Neuronal stem cell (in vitro differentiated cells): ENCODE results near the gene THRA.

Experiments
- DNase-seq: peaks from one replicate; pipeline ENCODE4 v3.0.0-alpha.2; 2013; ENCODE audit warnings: low spot score
- H2AFZ ChIP-seq: one replicate; pipeline ENCODE4 v1.6.1; 2013; ENCODE audit warnings: mild to moderate bottlenecking, low read length, inconsistent platforms
- H2AK5ac ChIP-seq: 2 replicates; pipeline ENCODE4 v1.6.1; 2013; ENCODE audit warnings: low read depth, mild to moderate bottlenecking, inconsistent platforms, low read length, moderate library complexity, mixed read lengths
- H2BK120ac ChIP-seq: 2 replicates; pipeline ENCODE4 v1.6.1; 2013; ENCODE audit warnings: low read depth, mild to moderate bottlenecking, inconsistent platforms, low read length, moderate library complexity, mixed read lengths
- H2BK12ac ChIP-seq: one replicate; pipeline ENCODE4 v1.6.1; 2013; ENCODE audit warnings: low read length, inconsistent platforms
- H2BK15ac ChIP-seq: 2 replicates; pipeline ENCODE4 v1.6.1; 2013; ENCODE audit warnings: mild to moderate bottlenecking, low read length, inconsistent platforms, mixed read lengths
- H2BK5ac ChIP-seq: one replicate; pipeline ENCODE4 v1.6.1; 2013; ENCODE audit warnings: inconsistent platforms, mild to moderate bottlenecking, low read length, moderate library complexity
- H3K14ac ChIP-seq: one replicate; pipeline ENCODE4 v1.6.1; 2013; ENCODE audit warnings: low read length, inconsistent platforms
- H3K18ac ChIP-seq: 2 replicates; pipeline ENCODE4 v1.6.1; 2013; ENCODE audit warnings: low read length, inconsistent platforms
- H3K23ac ChIP-seq: 2 replicates; pipeline ENCODE4 v1.6.1; 2013; ENCODE audit warnings: low read depth, mild to moderate bottlenecking, mixed read lengths, low read length, inconsistent platforms; ENCODE audit not compliant: poor library complexity
- H3K27ac ChIP-seq: replicated peaks from 3 replicates; pipeline ENCODE4 v1.5.1; 2013; ENCODE audit warnings: low read length, inconsistent platforms
- H3K27me3 ChIP-seq, 3 experiments: 2 replicates each; pipeline ENCODE4 v1.6.1; 2013; ENCODE audit warnings: low read length in 3 of 3, mild to moderate bottlenecking in 2 of 3, inconsistent platforms in 1 of 3, low read depth in 1 of 3, mixed read lengths in 1 of 3, moderate library complexity in 1 of 3; ENCODE audit not compliant: control insufficient read depth in 3 of 3, insufficient read depth in 3 of 3
- H3K36me3 ChIP-seq, 2 donors: replicated peaks in 1 of 2; 2 replicates each; pipeline ENCODE4 v1.6.1; 2013; ENCODE audit warnings: low read length in 2 of 2; ENCODE audit not compliant: control insufficient read depth in 2 of 2, insufficient read depth in 2 of 2
- H3K4ac ChIP-seq: 2 replicates; pipeline ENCODE4 v1.6.1; 2013; ENCODE audit warnings: inconsistent platforms, mild to moderate bottlenecking, low read length, moderate library complexity
- H3K4me1 ChIP-seq, 2 donors: 1 replicate in 1 of 2; 2 replicates in 1 of 2; pipeline ENCODE4 v1.6.1; 2013; ENCODE audit warnings: low read length in 2 of 2, low read depth in 1 of 2; ENCODE audit not compliant: control insufficient read depth in 2 of 2, insufficient read depth in 1 of 2
- H3K4me2 ChIP-seq: one replicate; pipeline ENCODE4 v1.6.1; 2013; ENCODE audit warnings: mild to moderate bottlenecking, low read length, inconsistent platforms; ENCODE audit not compliant: insufficient read depth, poor library complexity, severe bottlenecking
- H3K4me3 ChIP-seq, 2 donors: 2 replicates each; pipeline ENCODE4 v1.5.1; 2013; ENCODE audit warnings: low read length in 2 of 2, mild to moderate bottlenecking in 2 of 2, inconsistent platforms in 1 of 2, moderate library complexity in 1 of 2
- H3K79me1 ChIP-seq: one replicate; pipeline ENCODE4 v1.6.1; 2013; ENCODE audit warnings: low read depth, mild to moderate bottlenecking, inconsistent platforms, low read length, moderate library complexity
- H3K9ac ChIP-seq: one replicate; pipeline ENCODE4 v1.6.1; 2013; ENCODE audit warnings: mild to moderate bottlenecking, low read depth, low read length, inconsistent platforms; ENCODE audit not compliant: poor library complexity
- H3K9me3 ChIP-seq, 2 donors: replicated peaks in 1 of 2; 2 replicates each; pipeline versions ENCODE3 to v1.6.1; 2013; ENCODE audit warnings: low read length in 2 of 2, mild to moderate bottlenecking in 2 of 2, inconsistent platforms in 1 of 2, low read depth in 1 of 2, mixed read lengths in 1 of 2, moderate library complexity in 1 of 2; ENCODE audit not compliant: control insufficient read depth in 2 of 2, insufficient read depth in 1 of 2
- H4K8ac ChIP-seq: one replicate; pipeline ENCODE4 v1.6.1; 2013; ENCODE audit warnings: low read depth, mild to moderate bottlenecking, inconsistent platforms, low read length, moderate library complexity
- H4K91ac ChIP-seq: one replicate; pipeline ENCODE4 v1.6.1; 2013; ENCODE audit warnings: low read length, low read depth, mild to moderate bottlenecking, inconsistent platforms; ENCODE audit not compliant: poor library complexity
- WGBS, 2 donors: extraction: QIAGEN DNeasy Blood & Tissue Kit; methylation state at CpG; one replicate each; pipeline ENCODE4 v1.1.7; 2013; ENCODE audit warnings: missing lambda C conversion rate in 2 of 2, mixed read lengths in 1 of 2; ENCODE audit not compliant: insufficient read length in 2 of 2, insufficient replicate concordance in 1 of 2; ENCODE audit errors: extremely low coverage in 2 of 2; 5-methylcytosine and 5-hydroxymethylcytosine counted together

THRA gene

DNA sequence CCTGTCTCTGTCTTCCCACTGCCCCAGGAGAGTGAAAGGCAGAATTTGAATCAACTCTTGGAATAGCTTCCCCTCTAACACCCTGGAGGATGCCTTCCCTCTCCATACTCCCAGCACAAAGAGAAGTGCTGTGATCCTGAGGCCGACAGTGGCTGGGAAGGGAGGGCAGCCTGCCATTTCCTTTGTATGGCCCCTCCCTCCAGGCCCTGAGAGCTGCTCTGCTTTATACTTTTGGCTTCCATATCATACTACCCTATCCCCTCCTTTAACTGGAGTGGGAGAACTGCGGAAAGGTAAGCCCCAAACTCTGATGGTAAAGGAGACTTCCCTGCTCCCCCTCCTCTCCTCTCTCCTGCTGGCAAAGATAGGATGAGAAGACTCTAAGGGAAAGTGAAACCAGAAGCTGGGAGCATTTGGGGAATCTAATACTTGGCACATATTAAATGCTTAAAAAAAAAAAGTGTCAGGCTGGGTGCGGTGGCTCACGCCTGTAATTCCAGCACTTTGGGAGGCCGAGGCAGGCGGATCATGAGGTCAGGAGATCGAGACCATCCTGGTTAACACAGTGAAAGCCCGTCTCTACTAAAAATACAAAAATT, 4.5 kb upstream of the THRA start:
- Histone ChIP-seq H2BK120ac (no peak overlapping the region), H3K9ac (no peak overlapping the region), H3K27ac (no peak overlapping the region), H3K4me2 (no peak overlapping the region), H2AK5ac (no peak overlapping the region), H4K91ac (no peak overlapping the region), H2BK12ac (no peak overlapping the region), H4K8ac (no peak overlapping the region), H3K14ac (no peak overlapping the region), H3K18ac (no peak overlapping the region), H2BK15ac (no peak overlapping the region), H3K79me1 (no peaks in the 10 kb centered on the region), H2BK5ac (no peak overlapping the region), H3K4me1 (peaks cover 14 to 16% of the 10 kb centered on the region in 2 donors), H3K27me3 (peaks cover 0 to 7% (median 0%) of the 10 kb centered on the region in 3 experiments), H3K4ac (no peak overlapping the region), H3K4me3 (no peak overlapping the region), H3K36me3 (peaks cover 0 to under 1% of the 10 kb centered on the region in 2 donors), H3K23ac (no peak overlapping the region), H2AFZ (peak overlapping the region; percentile 89), H3K9me3 (no peaks in the 10 kb centered on the region)
- DNase-seq: no peak
- no CpG with 5 or more reads among the region's 8 CpGs for WGBS, 2 donors

DNA sequence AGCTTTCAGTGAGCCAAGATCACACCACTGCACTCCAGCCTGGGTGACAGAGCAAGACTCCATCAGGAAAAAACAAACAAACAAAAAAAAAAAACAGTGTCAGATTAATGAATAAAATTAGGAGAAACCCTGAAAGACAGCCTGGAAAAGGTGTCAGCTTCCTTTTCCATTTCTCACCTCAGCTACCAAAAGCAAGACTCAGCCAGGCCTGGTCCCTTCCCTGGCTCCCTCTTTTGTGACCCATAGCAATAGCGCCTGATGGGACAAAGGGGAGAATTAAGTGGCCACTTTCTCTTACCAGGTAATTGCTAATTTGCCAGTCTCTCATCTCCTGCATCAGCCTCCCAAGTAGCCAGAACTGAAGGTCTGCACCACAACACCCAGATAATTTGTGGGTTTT, 3.9 kb upstream of the THRA start:
- H3K36me3 ChIP-seq: no peaks in the 10 kb centered on the region
- no peak overlapping the region for H2BK5ac ChIP-seq
- H4K8ac ChIP-seq: no peak overlapping the region
- no peak for DNase-seq
- peaks cover 0 to 7% (median 0%) of the 10 kb centered on the region in 3 experiments for H3K27me3 ChIP-seq
- H3K4me3 ChIP-seq: no peak overlapping the region
- peaks cover 11 to 15% of the 10 kb centered on the region in 2 donors for H3K4me1 ChIP-seq
- no peak overlapping the region for H2AK5ac ChIP-seq
- H3K79me1 ChIP-seq: no peaks in the 10 kb centered on the region
- no peak overlapping the region for H3K9ac ChIP-seq
- H3K27ac ChIP-seq: no peak overlapping the region
- no peak overlapping the region for H2BK120ac ChIP-seq
- H2AFZ ChIP-seq: no peak overlapping the region
- WGBS, 2 donors: no CpG with 5 or more reads among the region's 1 CpG
- H2BK15ac ChIP-seq: no peak overlapping the region
- no peaks in the 10 kb centered on the region for H3K9me3 ChIP-seq
- no peak overlapping the region for H3K4ac ChIP-seq
- no peak overlapping the region for H4K91ac ChIP-seq
- no peak overlapping the region for H3K4me2 ChIP-seq
- H3K18ac ChIP-seq: no peak overlapping the region
- no peak overlapping the region for H3K23ac ChIP-seq
- H2BK12ac ChIP-seq: no peak overlapping the region
- no peak overlapping the region for H3K14ac ChIP-seq

GRCh38 chr17:40059729-40060475, 2.9 kb upstream of the THRA start:
- Histone ChIP-seq H4K91ac (no peak overlapping the region), H2AFZ (peak overlapping the region; percentile 27), H2BK5ac (no peak overlapping the region), H3K4me2 (no peak overlapping the region), H3K4me1 (peaks cover 21% of the 10 kb centered on the region in 2 donors), H3K18ac (no peak overlapping the region), H3K27ac (no peak overlapping the region), H2BK15ac (peak overlapping the region; percentile 6), H3K23ac (no peak overlapping the region), H3K9ac (no peak overlapping the region), H3K27me3 (peaks cover 0 to 7% (median 0%) of the 10 kb centered on the region in 3 experiments), H3K14ac (no peak overlapping the region), H3K36me3 (no peaks in the 10 kb centered on the region), H2BK12ac (no peak overlapping the region), H3K4me3 (no peak overlapping the region), H2BK120ac (no peak overlapping the region), H3K79me1 (no peaks in the 10 kb centered on the region), H3K4ac (no peak overlapping the region), H3K9me3 (no peaks in the 10 kb centered on the region), H2AK5ac (no peak overlapping the region), H4K8ac (no peak overlapping the region)
- WGBS, 2 donors: no CpG with 5 or more reads among the region's 8 CpGs
- no peak for DNase-seq

DNA sequence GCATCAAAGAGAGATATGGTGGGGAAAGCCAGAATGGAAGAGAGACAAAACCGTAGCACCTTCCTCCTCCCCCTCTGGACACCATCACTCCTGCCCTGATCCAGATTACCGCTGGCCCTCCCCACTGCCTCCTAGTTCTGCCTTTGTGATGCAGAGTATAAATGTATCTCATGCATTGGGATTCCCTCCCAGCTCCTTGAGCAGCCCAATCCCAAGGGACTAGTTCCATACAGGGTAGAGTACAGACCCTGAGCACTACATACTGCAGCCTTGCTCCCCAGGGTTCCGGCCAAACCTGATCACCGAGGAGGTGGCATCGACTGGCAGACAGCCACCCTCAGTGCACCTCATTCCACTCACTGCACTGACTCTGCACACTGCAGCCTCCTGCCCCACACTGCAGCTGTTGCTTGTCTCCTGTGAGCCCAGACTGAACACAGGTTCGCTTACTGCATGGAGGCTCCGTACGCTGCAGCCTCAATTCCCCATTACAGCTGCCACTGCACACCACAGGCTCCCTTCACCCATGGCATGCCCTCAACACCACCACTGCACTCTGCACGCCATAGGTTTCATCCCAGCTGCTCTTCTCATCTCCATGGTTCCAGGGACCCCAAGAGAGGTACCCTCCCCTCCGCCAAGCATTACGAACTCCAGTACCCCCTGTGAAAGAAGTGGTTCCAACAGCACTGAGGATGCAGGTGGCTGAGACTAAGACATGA, 1.7 kb upstream of the THRA start:
- Histone ChIP-seq H2BK15ac (no peak overlapping the region), H4K8ac (peak overlapping the region; percentile 45), H3K27ac (no peak overlapping the region), H3K14ac (no peak overlapping the region), H3K79me1 (no peaks in the 10 kb centered on the region), H3K4me2 (no peak overlapping the region), H3K27me3 (peaks cover 0 to 7% (median 0%) of the 10 kb centered on the region in 3 experiments), H2BK120ac (no peak overlapping the region), H4K91ac (no peak overlapping the region), H2AK5ac (peak overlapping the region; percentile 64), H2AFZ (peak overlapping the region; percentile 1), H3K9ac (peak overlapping the region; percentile 75), H3K36me3 (no peaks in the 10 kb centered on the region), H3K23ac (peak overlapping the region; percentile 76), H3K9me3 (no peaks in the 10 kb centered on the region), H2BK12ac (peak overlapping the region; percentile 82), H3K18ac (peak overlapping the region; percentile 24), H3K4me3 (peak overlapping the region in 1 of 2 donors; percentile 16), H3K4ac (no peak overlapping the region), H3K4me1 (peaks cover 30% of the 10 kb centered on the region in 2 donors), H2BK5ac (no peak overlapping the region)
- WGBS, 2 donors: no CpG with 5 or more reads among the region's 11 CpGs
- no peak for DNase-seq
